H9 (cell line): Measurements from ENCODE around the gene DEPDC1B. TPM values are rescaled to one million over a fixed set of nuclear protein-coding genes. Genes with fewer than 3 reads are reported as not detected.

Experiments used
- DNase-seq: peaks from one replicate; pipeline ENCODE4 v3.0.0-alpha.2; 2017
- H2AFZ ChIP-seq: one replicate; pipeline ENCODE4 v1.6.1; 2013; ENCODE audit warnings: mild to moderate bottlenecking, low read length, control low read depth, moderate library complexity
- H2AK5ac ChIP-seq: 2 replicates; pipeline ENCODE4 v1.6.1; 2013; ENCODE audit warnings: low read length, control low read depth, mixed read lengths; ENCODE audit not compliant: insufficient read length
- H2BK120ac ChIP-seq: one replicate; pipeline ENCODE4 v1.6.1; 2013; ENCODE audit warnings: low read depth, mild to moderate bottlenecking, low read length, control low read depth, inconsistent platforms; ENCODE audit not compliant: poor library complexity, severe bottlenecking
- H2BK12ac ChIP-seq: 2 replicates; pipeline ENCODE4 v1.6.1; 2013; ENCODE audit warnings: low read length, control low read depth, mixed read lengths, low read depth; ENCODE audit not compliant: insufficient read length
- H2BK15ac ChIP-seq: 2 replicates; pipeline ENCODE4 v1.6.1; 2013; ENCODE audit warnings: low read depth, low read length, control low read depth
- H2BK20ac ChIP-seq: one replicate; pipeline ENCODE4 v1.6.1; 2013; ENCODE audit warnings: low read depth, mild to moderate bottlenecking, low read length, control low read depth, inconsistent platforms; ENCODE audit not compliant: poor library complexity, severe bottlenecking
- H2BK5ac ChIP-seq: 2 replicates; pipeline ENCODE4 v1.6.1; 2013; ENCODE audit warnings: low read length, control low read depth, mixed read lengths; ENCODE audit not compliant: insufficient read length
- H3K14ac ChIP-seq: 2 replicates; pipeline ENCODE4 v1.6.1; 2013; ENCODE audit warnings: low read length, control low read depth; ENCODE audit not compliant: insufficient read depth
- H3K18ac ChIP-seq: 2 replicates; pipeline ENCODE4 v1.6.1; 2013; ENCODE audit warnings: low read depth, mild to moderate bottlenecking, mixed read lengths, low read length, control low read depth; ENCODE audit not compliant: insufficient read length
- H3K23ac ChIP-seq: 2 replicates; pipeline ENCODE4 v1.6.1; 2013; ENCODE audit warnings: low read length, control low read depth, mixed read lengths, low read depth; ENCODE audit not compliant: insufficient read length
- H3K23me2 ChIP-seq: 2 replicates; pipeline ENCODE4 v1.6.1; 2013; ENCODE audit warnings: low read depth, mild to moderate bottlenecking, mixed read lengths, low read length, control low read depth; ENCODE audit not compliant: insufficient read length, poor library complexity, severe bottlenecking
- H3K27ac ChIP-seq: 2 replicates; pipeline ENCODE4 v1.5.1; 2013; ENCODE audit warnings: low read length, control low read depth, mixed read lengths, low read depth; ENCODE audit not compliant: insufficient read length
- H3K27me3 ChIP-seq: 2 replicates; pipeline ENCODE4 v1.6.1; 2013; ENCODE audit warnings: low read length, control low read depth, inconsistent platforms; ENCODE audit not compliant: insufficient read depth
- H3K4ac ChIP-seq: 2 replicates; pipeline ENCODE4 v1.6.1; 2013; ENCODE audit warnings: low read depth, mild to moderate bottlenecking, control low read depth, inconsistent platforms, low read length, moderate library complexity
- H3K4me1 ChIP-seq: 2 replicates; pipeline ENCODE4 v1.6.1; 2013; ENCODE audit warnings: low read length, control low read depth, inconsistent platforms; ENCODE audit not compliant: insufficient read depth
- H3K4me2 ChIP-seq: 2 replicates; pipeline ENCODE4 v1.6.1; 2013; ENCODE audit warnings: low read length, control low read depth, mixed read lengths; ENCODE audit not compliant: insufficient read length, insufficient read depth
- H3K56ac ChIP-seq: 2 replicates; pipeline ENCODE4 v1.6.1; 2013; ENCODE audit warnings: low read depth, mild to moderate bottlenecking, mixed read lengths, low read length, control low read depth; ENCODE audit not compliant: insufficient read length
- H3K79me1 ChIP-seq: 2 replicates; pipeline ENCODE4 v1.6.1; 2013; ENCODE audit warnings: low read depth, mild to moderate bottlenecking, moderate library complexity, low read length, control low read depth, inconsistent platforms; ENCODE audit not compliant: insufficient read depth, poor library complexity, severe bottlenecking
- H3K79me2 ChIP-seq: 2 replicates; pipeline ENCODE4 v1.6.1; 2013; ENCODE audit warnings: low read length, control low read depth, inconsistent platforms; ENCODE audit not compliant: insufficient read depth
- H3K9ac ChIP-seq: 2 replicates; pipeline ENCODE4 v1.6.1; 2013; ENCODE audit warnings: low read length, control low read depth, mixed read lengths; ENCODE audit not compliant: insufficient read length; ENCODE audit errors: extremely low read depth
- H3K9me3 ChIP-seq: one replicate; pipeline ENCODE4 v1.6.1; 2013; ENCODE audit warnings: low read depth, low read length, inconsistent platforms; ENCODE audit not compliant: control insufficient read depth
- H3T11ph ChIP-seq: one replicate; pipeline ENCODE4 v1.6.1; 2013; ENCODE audit warnings: mild to moderate bottlenecking, low read length, control low read depth, inconsistent platforms
- H4K20me1 ChIP-seq: one replicate; pipeline ENCODE4 v1.6.1; 2013; ENCODE audit not compliant: control insufficient read depth, insufficient read length, insufficient read depth
- H4K5ac ChIP-seq: 2 replicates; pipeline ENCODE4 v1.6.1; 2013; ENCODE audit warnings: low read depth, mild to moderate bottlenecking, mixed read lengths, low read length, control low read depth; ENCODE audit not compliant: insufficient read length
- H4K8ac ChIP-seq: replicated peaks from 2 replicates; pipeline ENCODE4 v1.6.1; 2013; ENCODE audit warnings: low read length, control low read depth, mixed read lengths, low read depth; ENCODE audit not compliant: insufficient read length
- H4K91ac ChIP-seq: 2 replicates; pipeline ENCODE4 v1.6.1; 2013; ENCODE audit warnings: low read depth, mild to moderate bottlenecking, moderate library complexity, mixed read lengths, low read length, control low read depth; ENCODE audit not compliant: insufficient read length
- H3K27ac Mint-ChIP-seq, 3 experiments: 2 replicates in 2 of 3; 3 replicates in 1 of 3; pipeline ENCODE4 v1.8.0; 2020 to 2021; ENCODE audit warnings: mixed read lengths in 3 of 3, mild to moderate bottlenecking in 1 of 3, moderate library complexity in 1 of 3
- H3K27me3 Mint-ChIP-seq: 2 replicates; pipeline ENCODE4 v1.8.0; 2021; ENCODE audit warnings: low read depth, mild to moderate bottlenecking, moderate library complexity, mixed read lengths
- H3K36me3 Mint-ChIP-seq, 3 experiments: 2 replicates in 2 of 3; 3 replicates in 1 of 3; pipeline ENCODE4 v1.8.0; 2020 to 2021; ENCODE audit warnings: low read depth in 3 of 3, mixed read lengths in 3 of 3; ENCODE audit not compliant: insufficient read depth in 1 of 3
- H3K4me1 Mint-ChIP-seq, 2 experiments: 2 replicates each; pipeline ENCODE4 v1.8.0; 2020; ENCODE audit warnings: mixed read lengths in 2 of 2
- H3K4me3 Mint-ChIP-seq, 2 experiments: 2 replicates in 1 of 2; 3 replicates in 1 of 2; pipeline ENCODE4 v1.8.0; 2020 to 2021; ENCODE audit warnings: mild to moderate bottlenecking in 2 of 2, mixed read lengths in 2 of 2, moderate library complexity in 1 of 2
- H3K9me3 Mint-ChIP-seq, 2 experiments: 2 replicates in 1 of 2; 3 replicates in 1 of 2; pipeline ENCODE4 v1.8.0; 2020; ENCODE audit warnings: mild to moderate bottlenecking in 2 of 2, mixed read lengths in 2 of 2, moderate library complexity in 1 of 2
- CTCF ChIP-seq: fragments of 200-600 bp; sonication (generic); conservative IDR thresholded peaks from 3 replicates; pipeline ENCODE4 v1.8.0; 2021; ENCODE audit warnings: antibody characterized with exemption, mild to moderate bottlenecking
- WGBS: extraction: QIAGEN DNeasy Blood & Tissue Kit; methylation state at CpG from one replicate; pipeline ENCODE4 v1.1.7; 2013; ENCODE audit warnings: missing lambda C conversion rate, low lambda C conversion rate, mixed read lengths; ENCODE audit not compliant: insufficient read length; ENCODE audit errors: extremely low coverage; 5-methylcytosine and 5-hydroxymethylcytosine counted together
- total RNA-seq: library from RNA; stranded (reverse); gene quantifications from 2 replicates; pipeline ENCODE4 v1.2.1, GENCODE V29; 2021

Gene DEPDC1B
- total RNA-seq, 1 experiment from 2014 or later, result 49.0 TPM

DNA sequence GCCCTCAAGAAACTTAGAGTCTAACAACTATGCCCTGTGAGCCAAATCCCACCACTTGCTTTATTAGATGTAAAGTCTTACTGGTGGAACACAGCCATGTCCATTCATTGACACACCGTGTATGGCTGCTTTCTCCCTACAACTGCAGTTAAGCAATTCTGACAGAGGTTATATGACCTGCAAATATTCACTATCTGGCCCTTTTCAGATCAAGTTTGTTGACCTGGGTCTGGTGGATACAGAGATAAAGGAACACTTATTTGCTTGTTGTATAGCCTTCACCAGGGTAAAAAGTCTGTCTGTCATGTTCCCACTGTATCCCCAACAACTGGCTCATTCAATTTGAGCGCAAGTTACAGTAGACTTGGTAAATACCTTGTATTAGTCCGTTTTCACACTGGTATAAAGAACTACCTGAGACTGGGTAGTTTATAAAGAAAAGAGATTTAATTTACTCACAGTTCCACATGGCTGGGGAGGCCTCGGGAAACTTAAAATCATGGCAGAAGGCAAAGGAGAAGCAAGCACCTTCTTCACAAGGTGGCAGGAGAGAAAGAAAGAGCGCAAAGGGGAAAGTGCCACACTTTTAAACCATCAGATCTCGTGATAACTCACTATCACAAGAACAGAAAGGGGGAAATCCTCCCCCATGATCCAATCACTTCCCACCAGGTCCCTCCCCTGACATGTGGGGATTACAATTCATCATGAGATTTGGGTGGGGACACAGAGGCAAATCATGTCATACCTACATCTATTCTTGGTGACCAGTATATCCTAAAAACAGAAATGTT, 27.9 kb downstream of the DEPDC1B start:
- Histone ChIP-seq H2BK12ac (no peak overlapping the region), H4K8ac (no peak overlapping the region), H3K79me2 (peaks cover 11% of the 10 kb centered on the region; the same call in 1 of the 2 replicates), H3K56ac (no peak overlapping the region), H2BK120ac (no peak overlapping the region), H3K23me2 (no peaks in the 10 kb centered on the region), H3K9me3 (no peaks in the 10 kb centered on the region), H2BK20ac (no peak overlapping the region), H3K79me1 (peaks cover 11% of the 10 kb centered on the region), H4K20me1 (no peaks in the 10 kb centered on the region), H2AFZ (no peak overlapping the region), H2AK5ac (no peak overlapping the region), H3K4me1 (no peaks in the 10 kb centered on the region), H3T11ph (no peak overlapping the region), H3K14ac (no peak overlapping the region), H3K4me2 (no peak overlapping the region), H3K4ac (no peak overlapping the region), H3K18ac (no peak overlapping the region), H3K9ac (no peak overlapping the region), H3K27ac (no peak overlapping the region), H3K23ac (no peak overlapping the region), H2BK5ac (no peak overlapping the region), H2BK15ac (no peak overlapping the region), H4K91ac (no peak overlapping the region), H3K27me3 (no peaks in the 10 kb centered on the region), H4K5ac (no peak overlapping the region)
- Mint-ChIP-seq H3K36me3 (peaks cover 0 to under 1% (median 0%) of the 10 kb centered on the region in 3 experiments; a peak in 3 of 7 replicates), H3K27me3 (no peaks in the 10 kb centered on the region), H3K9me3 (no peaks in the 10 kb centered on the region), H3K27ac (peak overlapping the region in 2 of 3 experiments; percentile 7 to 62; a peak in 1 of 7 replicates), H3K4me3 (no peak overlapping the region), H3K4me1 (peaks cover 10 to 11% of the 10 kb centered on the region in 2 experiments)
- no CpG with 5 or more reads among the region's 6 CpGs for WGBS
- no peak for DNase-seq
- no peak for TF ChIP-seq CTCF
